Lower leg skin (tissue), 4 donors: ENCODE results near the gene SLC44A4. TPM values are rescaled to one million over a fixed set of nuclear protein-coding genes. Genes with fewer than 3 reads are reported as not detected.
"Not testable (repeated sequence)": the region's sequence is repeated elsewhere in the genome, so short reads cannot be mapped to it uniquely, and the experiment has no call there.

Experiments used
- DNase-seq, 2 donors: peaks; one replicate each; pipeline ENCODE4 v3.0.0-alpha.2; 2019; ENCODE audit warnings: low spot score in 2 of 2
- H3K4me3 ChIP-seq: fragments of 200-600 bp; sonication (generic); 2 replicates; pipeline ENCODE4 v1.5.1; 2017; ENCODE audit warnings: mild to moderate bottlenecking, low read depth; ENCODE audit not compliant: poor library complexity, severe bottlenecking
- POLR2A ChIP-seq, 2 donors: fragments of 450-650 bp; IDR thresholded peaks; one replicate each; pipeline ENCODE4 v1.6.1; 2016 to 2017; ENCODE audit warnings: antibody characterized with exemption in 2 of 2, mild to moderate bottlenecking in 1 of 2, moderate library complexity in 1 of 2
- WGBS, 2 donors: methylation state at CpG; one replicate each; pipeline ENCODE4 v1.1.5; 2018; 5-methylcytosine and 5-hydroxymethylcytosine counted together
- intact Hi-C: fragments of 100-400 bp; cut with DNase I; formaldehyde crosslinking; loops from one replicate; pipeline ENCODE4 v1.15.0; 2023; ENCODE audit warnings: low total_unique reads
- total RNA-seq, 4 donors: library from RNA; depleted of rRNA; stranded (reverse); fragments of >200 nt; gene quantifications; one replicate each; pipeline ENCODE4 v1.1.0, GENCODE V29; 2016
- TF ChIP-seq, protein P1 (sequence below), 3 donors: fragments of 450-650 bp; IDR thresholded peaks; one replicate each; pipeline ENCODE4 v1.5.1; 2016; ENCODE audit warnings: antibody characterized with exemption in 3 of 3, mild to moderate bottlenecking in 3 of 3, moderate library complexity in 2 of 3

The SLC44A4 gene
- total RNA-seq, 4 donors from 2014 or later: 1.6 to 5.2 (median 3.2) TPM

- 68 to 78% methylated on average over 8 to 14 of the region's 16 CpGs for WGBS, 2 donors
- no peak for DNase-seq
- no peak overlapping the region for H3K4me3 ChIP-seq
- intact Hi-C loops: no loop called here
- no peak for TF ChIP-seq POLR2A (IDR thresholded peaks at IDR 0.05)
- TF ChIP-seq, protein P1, sequence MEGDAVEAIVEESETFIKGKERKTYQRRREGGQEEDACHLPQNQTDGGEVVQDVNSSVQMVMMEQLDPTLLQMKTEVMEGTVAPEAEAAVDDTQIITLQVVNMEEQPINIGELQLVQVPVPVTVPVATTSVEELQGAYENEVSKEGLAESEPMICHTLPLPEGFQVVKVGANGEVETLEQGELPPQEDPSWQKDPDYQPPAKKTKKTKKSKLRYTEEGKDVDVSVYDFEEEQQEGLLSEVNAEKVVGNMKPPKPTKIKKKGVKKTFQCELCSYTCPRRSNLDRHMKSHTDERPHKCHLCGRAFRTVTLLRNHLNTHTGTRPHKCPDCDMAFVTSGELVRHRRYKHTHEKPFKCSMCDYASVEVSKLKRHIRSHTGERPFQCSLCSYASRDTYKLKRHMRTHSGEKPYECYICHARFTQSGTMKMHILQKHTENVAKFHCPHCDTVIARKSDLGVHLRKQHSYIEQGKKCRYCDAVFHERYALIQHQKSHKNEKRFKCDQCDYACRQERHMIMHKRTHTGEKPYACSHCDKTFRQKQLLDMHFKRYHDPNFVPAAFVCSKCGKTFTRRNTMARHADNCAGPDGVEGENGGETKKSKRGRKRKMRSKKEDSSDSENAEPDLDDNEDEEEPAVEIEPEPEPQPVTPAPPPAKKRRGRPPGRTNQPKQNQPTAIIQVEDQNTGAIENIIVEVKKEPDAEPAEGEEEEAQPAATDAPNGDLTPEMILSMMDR (IDR thresholded peaks at IDR 0.05): no peak
These were observed 8.3 kb downstream of the SLC44A4 start for GRCh38 chr6:31870385-31870921.

DNA sequence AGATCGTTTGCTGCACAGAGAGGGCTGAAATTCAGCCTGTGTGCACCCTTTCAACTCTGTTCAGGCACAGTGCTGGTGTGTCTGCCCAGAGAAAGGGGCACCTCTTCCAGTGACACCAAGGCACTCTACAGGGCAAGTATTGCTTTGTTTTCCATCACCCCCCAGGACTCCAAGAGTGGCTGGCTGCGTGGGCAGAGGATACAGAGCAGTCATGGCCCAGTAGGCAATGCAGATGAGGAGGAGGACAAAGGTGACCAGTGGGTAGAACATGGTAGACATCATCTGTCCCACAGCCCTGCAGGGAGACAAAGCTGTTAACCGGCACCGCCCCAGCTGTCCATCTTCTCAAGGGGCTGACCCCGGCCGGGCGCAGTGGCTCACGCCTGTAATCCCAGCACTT is 9.5 kb downstream of the SLC44A4 start:
- no peak for DNase-seq
- intact Hi-C loops: no loop called here
- no peak overlapping the region for H3K4me3 ChIP-seq
- TF ChIP-seq, protein P1 (IDR thresholded peaks at IDR 0.05): no peak
- no peak for TF ChIP-seq POLR2A (IDR thresholded peaks at IDR 0.05)
- 81 to 84% methylated on average over 8 of the region's 8 CpGs for WGBS, 2 donors

DNA sequence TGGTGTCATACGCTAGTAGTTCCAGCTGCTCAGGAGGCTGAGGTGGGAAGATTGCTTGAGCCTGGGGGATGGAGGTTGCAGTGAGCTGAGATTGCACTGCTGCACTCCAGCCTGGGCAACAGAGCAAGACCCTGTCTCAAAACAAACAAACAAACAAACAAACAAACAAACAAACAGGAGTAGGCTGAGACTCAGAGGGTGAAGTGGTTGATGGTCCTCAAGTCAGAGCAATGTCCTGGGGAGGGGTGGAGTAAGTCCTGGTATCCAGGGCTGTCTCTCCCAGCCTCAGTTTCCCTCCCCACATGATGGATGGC is 10.2 kb downstream of the SLC44A4 start:
- 78 to 79% methylated on average over 1 of the region's 1 CpG for WGBS, 2 donors
- intact Hi-C loops, DNase-seq, H3K4me3 ChIP-seq: not testable (repeated sequence)

DNA sequence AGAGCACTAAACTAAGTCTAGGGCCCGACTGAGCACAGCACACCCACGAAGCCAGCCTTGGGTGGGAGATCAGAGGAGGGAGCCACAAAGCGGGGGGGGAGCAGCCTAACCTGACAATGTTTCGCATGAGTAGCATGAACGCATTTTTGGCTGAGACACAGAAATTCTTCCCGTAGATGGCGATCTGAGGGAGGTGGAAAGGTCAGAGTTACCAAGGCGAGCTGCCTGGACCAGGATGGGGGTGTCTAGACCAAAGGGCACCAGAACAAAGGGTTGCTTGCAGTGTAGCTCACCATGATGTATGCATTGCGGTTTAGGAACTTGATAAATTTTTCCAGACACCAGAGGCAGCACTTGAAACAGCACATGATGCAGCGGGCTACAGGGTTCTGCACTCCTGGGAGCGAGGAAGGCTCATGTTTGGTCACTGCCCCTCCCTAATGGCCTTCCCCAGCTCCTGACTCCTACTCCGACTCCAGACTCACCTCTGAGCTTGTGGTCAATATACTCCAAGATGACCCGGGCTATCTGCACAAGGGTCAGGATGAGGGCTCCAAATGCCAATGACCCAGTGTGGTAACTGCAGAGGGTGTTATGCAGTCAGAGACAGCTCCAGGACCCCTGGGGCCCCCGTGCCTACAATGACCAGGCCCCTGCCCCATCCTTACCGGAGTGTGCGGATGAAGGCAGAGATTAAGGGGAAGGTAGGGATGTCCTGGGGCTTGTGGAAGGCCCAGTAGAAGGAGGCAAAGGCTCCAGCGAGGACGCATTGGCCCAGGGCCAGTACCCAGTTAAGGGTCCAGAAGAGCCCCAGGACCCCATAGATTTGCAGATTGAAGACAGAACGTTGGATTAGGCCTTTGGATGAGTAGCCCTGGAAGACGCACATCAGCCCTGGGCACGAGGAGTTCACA is 13.3 kb downstream of the SLC44A4 start:
- intact Hi-C loops: no loop called here

GRCh38 chr6:31864818-31865204 is 14.0 kb downstream of the SLC44A4 start:
- DNase-seq: no peak
- no peak for TF ChIP-seq POLR2A (IDR thresholded peaks at IDR 0.05)
- TF ChIP-seq, protein P1 (IDR thresholded peaks at IDR 0.05): no peak
- intact Hi-C loops: no loop called here
- 84 to 90% methylated on average over 8 of the region's 8 CpGs for WGBS, 2 donors
- no peak overlapping the region for H3K4me3 ChIP-seq

More for the DNA sequence above, 13.3 kb downstream of the SLC44A4 start:
- DNase-seq: no peak
- TF ChIP-seq, protein P1 (IDR thresholded peaks at IDR 0.05): peak in 1 of 3 donors; percentile 31
- no peak for TF ChIP-seq POLR2A (IDR thresholded peaks at IDR 0.05)
- WGBS, 2 donors: 85% methylated on average over 21 of the region's 21 CpGs
- no peak overlapping the region for H3K4me3 ChIP-seq

GRCh38 chr6:31864123-31864562 is 14.7 kb downstream of the SLC44A4 start:
- intact Hi-C loops, DNase-seq: not testable (repeated sequence)
- peak overlapping the region; percentile 20 for H3K4me3 ChIP-seq
- WGBS, 2 donors: 12 to 19% methylated on average over 16 of the region's 16 CpGs
